ENCODE results near the gene BTBD6.

The BTBD6 gene

DNA sequence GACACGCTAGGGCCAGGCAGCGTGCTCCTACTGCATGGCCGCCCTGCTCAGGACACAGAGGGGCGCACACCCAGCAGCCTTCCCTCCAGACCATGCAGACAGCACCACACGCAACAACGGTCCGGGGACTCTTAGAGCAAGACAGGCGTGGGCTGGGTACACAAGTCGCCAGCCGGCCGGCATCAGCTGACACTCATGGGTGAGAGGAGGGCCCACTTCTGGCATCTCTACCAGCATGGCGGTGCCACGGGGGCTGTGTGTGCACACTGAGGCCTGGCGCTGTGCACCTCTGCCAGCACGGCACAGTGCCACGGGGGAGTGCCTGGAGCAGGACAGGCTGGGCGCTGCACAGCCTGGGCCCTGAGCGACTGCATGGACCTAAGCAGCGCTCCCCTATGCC, 6.7 kb upstream of the BTBD6 start:
- no peak for DNase-seq

DNA sequence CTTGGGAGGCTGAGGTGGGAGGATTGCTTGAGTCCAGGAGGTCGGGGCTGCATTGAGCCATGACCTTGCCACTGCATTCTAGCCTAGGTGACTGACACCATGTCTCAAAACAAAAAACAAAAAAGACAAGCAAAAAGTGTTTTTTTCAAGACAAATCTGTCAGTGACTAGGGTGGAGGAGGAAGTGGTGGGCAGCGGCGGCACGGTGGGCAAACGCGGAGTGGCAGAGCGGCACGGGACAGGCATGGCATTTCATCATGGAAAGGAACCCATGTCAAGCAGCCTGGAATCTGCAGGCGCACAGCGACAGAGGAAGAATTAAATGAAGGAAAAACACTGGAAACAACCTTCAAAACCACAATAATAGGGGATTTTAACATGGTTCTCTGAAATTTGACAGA, 4.0 kb upstream of the BTBD6 start:
- no peak for DNase-seq

DNA sequence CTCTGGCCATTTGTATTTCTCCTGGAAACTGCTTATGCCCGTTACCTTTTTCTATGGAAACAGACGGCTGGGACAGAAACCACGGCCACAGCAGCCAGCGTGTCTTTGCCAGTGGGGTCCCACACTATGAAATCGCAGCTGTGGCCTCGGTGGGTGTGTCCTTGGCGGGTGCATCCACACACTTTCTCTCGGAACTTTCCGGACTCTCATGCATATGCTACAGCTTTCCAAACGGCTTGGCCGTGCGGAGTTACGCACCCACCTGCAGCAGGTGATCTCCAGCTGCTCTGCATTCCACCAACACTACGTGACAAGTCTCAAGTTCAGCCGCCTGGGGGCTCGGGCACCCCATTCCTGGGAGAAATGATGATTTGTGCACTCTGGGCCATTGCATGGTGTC, 1.3 kb upstream of the BTBD6 start:
- no peak for DNase-seq

DNA sequence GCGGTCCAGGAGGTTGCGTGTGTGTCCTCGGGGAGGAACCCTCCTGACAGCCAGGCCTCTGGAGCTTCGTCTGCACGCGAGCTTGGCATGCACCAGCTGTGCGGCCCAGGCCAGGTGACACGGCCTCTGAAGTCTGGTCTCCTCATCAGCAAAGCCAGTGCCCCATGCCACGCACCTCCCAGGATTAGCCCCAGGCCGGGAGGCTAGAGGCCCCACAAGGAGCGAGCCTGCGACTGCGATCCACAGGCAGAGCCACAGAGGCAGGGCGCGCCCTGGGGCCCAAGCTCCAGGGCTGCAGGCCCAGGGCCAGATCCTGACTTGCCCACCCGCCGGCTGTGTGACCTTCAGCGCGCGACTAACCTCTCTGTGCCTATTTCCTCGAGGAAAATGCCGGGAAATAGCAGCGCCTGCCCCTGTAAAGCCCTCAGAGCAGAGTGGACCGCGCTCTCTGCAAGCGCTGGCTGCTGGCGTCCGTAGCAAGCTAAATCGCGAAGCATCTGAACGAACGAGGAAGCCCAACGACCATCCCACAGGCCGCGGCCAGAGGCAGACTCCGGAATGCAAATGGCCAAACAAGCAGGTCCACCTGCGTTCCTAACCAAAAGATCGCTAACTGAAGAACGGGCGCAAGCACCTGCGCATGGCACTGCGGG, 492 bp upstream of the BTBD6 start:
- DNase-seq, result no peak

DNA sequence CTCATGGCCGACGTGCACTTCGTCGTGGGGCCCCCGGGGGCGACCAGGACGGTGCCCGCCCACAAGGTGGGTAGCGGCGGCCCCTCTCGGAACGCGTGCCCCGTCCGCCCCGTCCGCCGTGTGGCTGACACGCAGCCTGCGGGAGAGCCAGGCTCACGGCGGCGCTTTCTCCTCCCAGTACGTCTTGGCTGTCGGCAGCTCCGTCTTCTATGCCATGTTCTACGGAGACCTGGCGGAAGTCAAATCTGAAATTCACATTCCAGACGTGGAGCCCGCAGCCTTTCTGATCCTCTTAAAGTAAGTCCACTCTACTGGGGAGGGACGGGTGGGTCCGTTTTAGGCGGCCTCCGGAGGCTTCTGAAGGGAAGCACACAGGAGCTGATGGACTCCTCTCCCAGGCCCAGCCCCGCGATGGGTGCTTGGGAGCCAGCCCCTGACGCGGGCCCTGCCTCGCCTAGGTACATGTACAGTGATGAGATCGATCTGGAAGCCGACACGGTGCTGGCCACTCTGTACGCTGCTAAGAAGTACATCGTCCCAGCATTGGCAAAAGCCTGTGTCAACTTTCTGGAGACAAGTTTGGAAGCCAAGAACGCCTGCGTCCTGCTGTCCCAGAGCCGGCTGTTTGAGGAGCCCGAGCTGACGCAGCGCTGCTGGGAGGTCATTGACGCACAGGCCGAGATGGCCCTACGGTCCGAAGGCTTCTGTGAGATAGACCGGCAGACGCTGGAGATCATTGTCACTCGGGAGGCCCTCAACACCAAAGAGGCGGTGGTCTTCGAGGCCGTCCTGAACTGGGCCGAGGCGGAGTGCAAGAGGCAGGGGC, 1.1 kb downstream of the BTBD6 start:
- DNase-seq, result no peak

DNA sequence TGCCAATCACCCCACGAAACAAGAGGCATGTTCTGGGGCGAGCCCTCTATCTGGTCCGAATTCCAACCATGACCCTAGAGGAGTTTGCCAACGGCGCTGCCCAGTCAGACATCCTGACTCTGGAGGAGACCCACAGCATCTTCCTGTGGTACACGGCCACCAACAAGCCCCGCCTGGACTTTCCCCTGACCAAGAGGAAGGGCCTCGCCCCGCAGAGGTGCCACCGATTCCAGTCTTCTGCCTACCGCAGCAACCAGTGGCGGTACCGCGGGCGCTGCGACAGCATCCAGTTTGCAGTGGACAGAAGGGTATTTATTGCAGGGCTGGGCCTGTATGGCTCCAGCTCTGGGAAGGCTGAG, 1.7 kb downstream of the BTBD6 start:
- DNase-seq, result no peak

DNA sequence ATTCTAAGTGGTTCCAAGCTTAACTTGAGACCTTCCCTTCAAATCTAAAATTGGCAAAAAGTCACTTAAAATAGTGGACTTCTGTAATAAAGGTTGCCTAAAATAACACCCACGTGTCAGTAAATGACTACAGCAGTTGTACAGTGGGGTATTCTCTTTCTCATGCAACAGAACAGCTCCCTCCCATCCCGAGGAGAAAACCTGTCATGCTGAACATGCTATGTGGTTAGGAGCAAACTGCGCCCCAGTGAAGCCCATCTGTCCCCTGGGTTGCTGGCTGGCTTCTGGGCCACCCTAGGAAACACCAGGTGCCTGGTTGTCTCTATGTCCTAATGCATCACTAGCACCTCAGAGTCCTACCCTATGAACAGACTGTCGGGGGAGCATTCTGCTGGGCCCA, 2.7 kb downstream of the BTBD6 start:
- DNase-seq, result no peak

DNA sequence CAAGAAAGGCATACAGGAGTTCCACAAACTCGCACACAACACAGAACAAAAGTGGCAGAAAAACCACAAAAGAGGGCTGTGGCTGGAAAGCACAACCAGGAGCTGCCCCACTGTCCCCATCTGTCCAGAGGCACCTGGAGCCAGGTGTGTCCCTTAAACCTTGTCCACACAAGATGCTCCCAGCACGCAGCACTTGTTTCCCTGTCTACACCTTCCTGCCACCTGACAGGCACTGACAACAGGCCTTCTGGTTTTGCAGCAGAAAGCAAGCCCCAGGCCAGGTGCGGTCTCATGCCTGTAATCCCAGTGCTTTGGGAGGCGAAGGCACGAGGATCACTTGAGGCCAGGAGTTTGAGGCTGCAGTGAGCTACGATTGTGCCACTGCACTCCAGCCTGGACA, 3.6 kb downstream of the BTBD6 start:
- DNase-seq, result no peak

DNA sequence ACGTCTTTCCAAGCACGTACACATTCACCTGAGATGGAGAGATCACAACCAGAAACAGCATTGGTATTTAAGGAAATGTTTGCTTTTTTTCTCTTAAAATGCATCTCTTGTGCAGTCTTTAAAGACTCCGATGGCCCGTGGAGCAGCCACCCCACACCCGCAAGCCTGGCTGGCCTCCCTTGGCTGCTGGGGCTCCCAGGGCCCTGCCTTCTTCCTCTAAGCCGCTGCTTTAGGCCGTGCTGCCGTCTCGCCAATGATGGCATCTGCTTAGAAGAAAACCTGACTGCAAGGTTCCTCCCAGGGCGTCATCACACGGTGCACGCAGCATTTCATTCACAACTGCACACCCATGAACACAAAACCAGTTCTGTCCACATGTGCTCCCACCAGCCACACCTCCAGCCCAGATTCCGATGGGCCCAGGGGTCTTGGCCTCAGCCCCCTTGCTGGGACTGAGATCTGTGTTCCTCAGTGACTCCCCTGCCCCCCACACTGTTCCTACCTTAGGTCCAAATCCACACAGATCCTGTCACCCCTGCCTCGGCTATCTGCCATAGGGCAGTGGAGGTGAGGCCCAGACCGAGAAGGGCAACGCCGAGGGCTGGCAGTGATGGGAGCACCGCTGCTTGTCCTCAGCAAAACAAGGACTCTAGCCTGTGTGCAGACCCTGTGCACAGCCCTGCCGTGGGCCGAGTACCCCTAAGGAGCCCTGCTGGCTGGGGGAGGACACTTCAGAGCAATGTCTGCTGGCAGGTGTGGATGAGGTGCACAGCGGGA, 4.4 kb downstream of the BTBD6 start:
- DNase-seq, result no peak

DNA sequence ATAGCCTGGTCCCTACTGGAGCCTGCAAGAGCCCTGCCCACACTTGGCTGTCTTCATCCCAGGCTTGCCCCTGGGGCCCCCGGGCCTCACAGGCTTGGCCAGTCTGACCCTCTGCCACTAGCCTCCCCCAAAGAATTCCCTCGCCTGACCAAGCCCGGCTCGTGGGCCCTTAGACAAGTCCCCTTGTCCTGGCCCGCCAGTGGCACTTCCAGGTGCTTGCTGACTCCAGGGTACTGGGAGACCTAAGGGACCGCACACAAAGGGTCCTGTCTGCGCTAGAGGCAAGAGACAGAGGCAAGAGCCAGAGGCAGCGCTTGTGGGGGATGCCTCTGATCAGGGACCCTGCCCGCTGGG, 5.0 kb downstream of the BTBD6 start:
- DNase-seq, result no peak

DNA sequence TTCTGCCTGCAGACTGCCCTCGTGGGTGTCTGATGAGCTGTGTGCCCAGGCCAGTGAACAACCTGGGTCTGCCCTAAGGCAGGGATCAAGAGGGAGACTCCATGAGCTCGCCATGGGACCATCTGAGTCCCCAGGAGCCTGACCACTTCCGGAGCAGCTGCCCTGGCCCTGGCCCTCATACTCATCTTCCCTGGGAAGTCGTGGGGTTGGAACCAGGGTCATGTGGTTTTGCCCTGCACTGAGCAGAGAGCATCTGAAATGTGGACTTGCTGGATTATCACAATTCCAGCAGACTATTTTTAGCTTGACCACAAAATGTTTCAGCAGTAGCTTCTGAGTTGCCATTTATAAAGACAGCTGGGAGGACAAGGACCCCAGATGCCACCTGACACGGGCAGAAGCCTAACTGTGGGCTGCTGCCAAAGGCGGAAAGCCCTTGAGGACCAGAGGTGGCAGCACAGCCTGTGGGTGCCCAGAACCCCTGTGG, 6.7 kb downstream of the BTBD6 start:
- DNase-seq, result no peak

DNA sequence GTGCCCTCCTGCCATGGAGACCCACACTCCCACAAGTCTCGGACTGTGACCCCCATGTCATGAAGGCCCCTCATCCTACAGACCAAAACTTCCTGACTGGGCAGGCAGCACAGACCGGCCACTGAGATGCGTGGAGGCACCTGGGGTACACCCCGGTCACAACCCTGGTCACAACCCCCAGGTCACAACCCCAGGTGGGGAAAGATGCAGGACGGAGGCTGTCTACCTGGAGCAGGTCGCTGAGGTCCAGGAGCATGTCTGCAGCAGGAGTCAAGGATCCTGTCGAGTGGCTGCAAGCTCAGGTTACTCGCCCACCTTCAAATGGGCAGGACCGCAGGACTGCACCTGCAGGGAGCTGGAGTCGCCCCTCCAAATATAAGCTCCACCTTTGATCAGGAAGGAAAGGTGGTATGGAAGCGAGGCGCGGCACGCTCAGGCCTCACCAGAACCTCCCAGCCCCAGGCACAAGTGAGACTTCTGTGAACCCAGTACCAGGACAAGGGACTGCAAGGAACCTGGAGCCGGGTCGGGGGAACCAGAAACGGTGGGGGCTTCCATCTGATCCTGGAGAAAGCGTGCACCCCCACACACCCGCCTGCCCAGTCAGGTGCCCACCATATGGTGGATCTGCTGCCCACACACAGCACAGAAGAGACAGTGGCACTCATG, 8.1 kb downstream of the BTBD6 start:
- DNase-seq, result no peak

DNA sequence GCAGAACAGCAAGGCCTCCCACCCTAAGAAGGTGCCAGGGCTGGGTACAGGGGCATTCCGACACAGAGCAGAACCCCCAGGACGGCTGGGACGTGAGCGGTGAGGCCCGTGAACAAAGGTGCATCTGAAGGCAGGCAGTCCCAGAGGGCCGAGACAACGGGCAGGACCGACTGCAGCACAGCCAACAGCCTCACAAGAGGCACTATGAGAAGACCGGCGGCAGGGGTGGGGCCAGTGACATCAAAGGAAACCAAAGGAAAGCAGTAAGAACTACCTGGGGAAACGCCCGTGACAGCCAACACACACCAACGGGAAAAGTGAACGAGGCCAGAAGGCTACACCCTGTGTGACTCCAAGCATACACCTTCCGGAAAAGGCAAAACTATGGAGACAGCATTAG, 9.1 kb downstream of the BTBD6 start:
- peak; percentile 44 for DNase-seq

DNA sequence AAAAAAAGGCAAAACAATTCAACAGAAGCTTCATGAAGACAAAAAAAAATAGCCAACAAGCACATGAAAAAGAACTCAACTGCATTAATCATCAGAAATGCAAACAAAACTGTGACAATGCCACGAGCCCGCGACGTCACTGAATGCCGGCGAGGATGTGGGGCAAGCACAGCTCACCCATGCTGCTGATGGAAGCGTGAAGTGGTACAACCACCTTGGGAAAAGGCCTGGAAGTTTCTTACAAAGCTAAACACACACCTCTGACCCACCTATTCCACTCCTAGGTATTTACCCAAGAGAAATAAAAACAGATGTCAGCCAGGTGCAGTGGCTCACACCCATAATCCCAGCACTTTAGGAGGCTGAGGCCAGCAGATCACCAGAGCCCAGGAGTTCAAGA, 10.5 kb downstream of the BTBD6 start:
- no peak for DNase-seq

DNA sequence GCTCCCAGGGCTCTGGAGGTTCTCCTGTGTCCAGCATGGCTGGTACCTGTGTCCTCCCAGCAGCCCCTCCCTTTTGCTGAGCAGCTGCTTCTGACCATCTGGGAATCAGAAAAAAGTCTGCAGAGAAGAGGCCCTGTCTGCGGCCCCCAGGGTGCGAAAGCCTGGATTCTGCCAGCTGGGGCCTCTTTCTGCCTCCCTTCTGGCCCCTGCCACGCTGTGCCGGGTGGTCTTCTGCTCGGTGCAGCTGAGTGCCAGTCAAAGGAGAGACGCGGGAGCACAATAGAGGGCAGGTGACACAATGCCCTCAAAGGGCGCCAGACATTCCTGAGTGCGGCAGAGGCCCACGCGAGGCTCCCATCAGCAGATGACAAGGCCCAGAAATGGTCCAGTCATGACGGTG, 12.6 kb downstream of the BTBD6 start:
- DNase-seq, result no peak

DNA sequence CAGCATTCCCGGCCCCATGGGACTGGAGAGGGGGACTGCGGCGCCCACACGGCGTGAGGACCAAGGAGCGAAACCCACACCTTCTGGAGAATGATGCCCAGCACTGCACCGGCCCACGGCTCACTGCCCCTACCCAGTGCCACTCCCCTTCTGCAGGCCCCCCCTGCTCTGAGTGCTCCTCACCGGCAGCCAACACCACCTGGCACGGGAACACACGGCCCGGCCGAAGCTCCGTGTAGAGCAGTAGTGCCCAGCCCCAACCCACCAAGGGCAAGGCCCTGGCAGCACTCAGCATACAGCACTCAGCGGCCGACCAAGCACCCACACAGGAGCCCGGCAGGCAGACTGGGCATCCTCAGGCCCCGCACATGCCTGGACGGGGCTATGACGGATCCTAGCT, 13.4 kb downstream of the BTBD6 start:
- DNase-seq, result no peak

DNA sequence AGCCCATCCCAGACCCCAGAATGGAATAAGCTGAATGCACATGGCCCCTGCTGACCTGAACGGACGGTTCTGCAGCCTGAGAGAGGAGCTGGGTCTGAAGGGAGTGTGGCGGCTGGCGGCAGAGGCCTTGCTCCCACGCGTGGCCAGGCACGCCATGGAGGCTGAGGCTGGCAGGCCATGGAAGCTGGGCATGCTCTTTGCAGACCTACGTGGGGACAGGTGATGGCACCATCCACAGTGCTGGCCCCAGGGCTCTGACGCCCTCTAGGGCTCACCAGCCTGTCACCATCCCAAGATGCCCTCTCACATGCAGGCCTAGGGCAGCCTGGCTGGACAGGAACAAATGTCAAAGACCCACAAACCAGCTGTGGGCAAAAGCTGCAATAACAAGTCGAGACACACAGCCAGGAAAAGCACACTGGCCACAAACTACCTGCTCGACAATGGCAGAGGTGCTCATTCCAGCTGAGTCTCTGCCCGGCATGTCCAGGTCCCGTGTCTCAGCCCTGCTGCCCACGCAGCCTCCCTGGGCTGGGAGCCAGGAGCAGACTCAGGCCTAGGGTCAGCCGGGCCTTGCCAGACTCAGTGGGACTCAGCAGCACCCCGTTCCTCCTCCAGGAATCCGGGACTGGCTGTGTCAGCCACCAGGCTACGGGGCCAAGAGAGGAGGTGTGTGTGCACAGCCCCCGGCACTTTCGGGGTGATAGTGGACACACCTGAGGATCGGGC, 19.7 kb downstream of the BTBD6 start:
- DNase-seq, result no peak

DNA sequence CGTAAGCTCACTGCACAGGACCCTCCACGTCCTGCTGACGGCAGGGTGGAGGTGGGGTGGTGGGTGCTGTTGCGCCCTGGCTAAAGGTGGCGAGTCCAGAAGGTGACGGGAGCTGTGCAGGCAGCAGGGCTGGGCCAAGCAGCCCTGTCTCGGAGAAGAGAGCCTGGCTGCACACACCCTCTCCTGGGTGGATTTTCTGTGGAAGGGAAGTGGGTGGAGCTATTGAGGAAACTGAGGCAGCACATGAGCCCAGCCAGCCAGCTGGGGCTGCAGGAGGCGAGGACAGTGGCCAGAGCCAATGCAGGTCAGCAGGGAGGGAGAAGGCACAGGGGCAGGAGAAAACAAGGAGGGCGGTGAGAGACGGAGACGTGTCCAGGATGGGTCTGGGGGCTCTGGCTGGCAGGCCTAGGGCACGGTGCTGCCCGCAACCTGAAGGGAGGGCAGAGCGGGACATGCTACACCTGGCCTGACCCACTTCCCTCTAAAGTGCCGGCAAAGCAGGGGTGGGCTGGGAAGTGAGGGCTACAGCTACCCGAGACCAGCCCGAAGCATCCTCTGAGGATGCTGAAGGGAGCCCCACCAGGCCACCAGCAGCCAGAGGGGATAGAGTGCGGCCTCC, 20.5 kb downstream of the BTBD6 start:
- DNase-seq, result no peak

DNA sequence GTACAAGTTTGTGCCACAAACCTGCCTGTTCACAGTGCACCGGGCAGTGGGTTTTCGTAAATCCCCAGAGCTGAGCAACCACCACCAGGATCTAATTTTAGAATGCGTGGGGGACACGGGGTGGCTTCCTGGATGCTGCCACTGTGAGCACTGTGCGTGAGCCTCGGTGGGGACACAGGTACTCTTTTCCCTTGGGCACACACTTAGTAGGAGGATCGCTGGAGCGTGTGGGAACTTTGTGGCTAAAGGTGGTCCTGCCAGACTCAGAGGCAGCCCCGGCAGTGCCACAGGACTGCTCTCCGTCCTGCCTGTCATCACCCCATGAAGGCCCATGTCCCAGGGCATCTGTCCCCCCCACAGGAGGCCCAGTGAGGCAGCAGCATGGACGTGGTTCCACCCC, 21.1 kb downstream of the BTBD6 start:
- no peak for DNase-seq

DNA sequence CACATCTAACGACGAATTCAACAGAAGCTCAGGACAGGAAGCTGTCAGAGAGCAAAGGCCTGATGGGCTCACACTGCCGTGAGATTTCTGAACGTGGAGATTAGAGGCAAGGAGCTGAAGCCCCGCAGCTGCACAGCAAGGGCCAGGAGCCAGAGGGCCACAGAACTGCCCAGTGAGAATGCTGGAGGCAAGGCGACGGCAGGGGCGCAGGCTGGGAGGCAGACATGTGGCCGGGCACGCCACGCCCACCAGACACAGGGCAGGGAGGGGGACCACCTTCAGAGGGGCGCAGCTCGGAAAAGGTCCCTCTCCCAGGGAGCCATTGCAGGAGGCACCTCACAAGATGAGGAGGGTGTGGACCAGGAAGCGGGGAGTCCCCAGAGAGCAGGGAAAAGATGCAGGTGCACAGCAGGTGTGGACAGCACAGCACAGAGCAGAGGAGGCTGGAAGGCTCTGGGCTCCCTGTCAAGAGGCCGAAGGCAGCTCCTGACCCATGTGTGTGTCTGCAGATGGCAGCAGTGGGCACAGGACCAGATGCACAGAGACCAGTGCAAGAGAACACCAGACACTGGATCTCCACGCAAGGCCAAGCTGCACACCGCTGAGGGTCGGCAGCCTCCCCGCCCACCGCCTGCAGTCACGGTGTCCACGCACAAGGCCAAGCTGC, 23.0 kb downstream of the BTBD6 start:
- DNase-seq, result no peak

DNA sequence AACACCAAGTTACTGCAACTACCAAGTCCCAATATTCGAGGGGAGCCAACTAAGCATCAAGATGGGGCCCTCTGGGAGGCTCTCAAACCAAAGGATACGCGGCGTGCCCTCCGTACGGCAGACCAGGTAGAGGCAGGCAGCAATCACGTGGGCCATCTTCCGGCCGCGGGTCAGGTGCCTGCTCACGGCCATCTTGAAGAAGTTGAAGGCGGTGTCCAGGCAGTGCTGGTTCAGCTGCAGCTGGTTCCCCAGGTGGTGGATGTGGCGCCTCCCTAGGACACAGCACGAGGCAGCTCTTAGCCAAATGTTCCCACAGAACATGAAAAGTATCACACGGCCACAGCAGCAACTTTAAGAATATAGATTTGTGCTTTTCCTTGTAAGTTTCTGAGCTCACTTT, 24.3 kb downstream of the BTBD6 start:
- DNase-seq, result no peak

DNA sequence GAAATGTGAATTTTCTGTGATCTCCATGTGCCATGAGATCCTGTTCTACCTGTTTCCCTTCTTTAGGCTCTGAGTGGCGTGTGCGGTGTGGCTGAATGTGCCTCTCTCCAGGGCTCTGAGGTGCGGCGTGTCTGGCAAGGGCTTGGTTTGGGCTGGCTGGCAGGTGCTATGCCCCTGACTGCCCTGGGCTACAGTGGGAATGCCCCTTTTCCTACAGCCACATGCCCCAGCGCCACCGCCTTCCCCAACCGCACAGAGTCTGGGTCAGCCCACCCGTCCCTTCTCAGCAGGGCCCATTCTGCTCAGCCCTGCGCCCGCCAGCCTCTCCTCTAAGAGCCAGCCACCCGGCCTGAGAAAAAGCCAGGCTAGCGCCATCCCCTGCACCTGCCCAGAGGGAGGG, 24.7 kb downstream of the BTBD6 start:
- DNase-seq, result no peak

All from CD4-positive, alpha-beta T cell treated with Interleukin-17A for 1 hour (primary cell).